Measurements from ENCODE around the gene LAMP5.

The LAMP5 gene

GRCh38 chr20:9501473-9501872 lies 12.9 kb upstream of the LAMP5 start:
- no peak for DNase-seq

DNA sequence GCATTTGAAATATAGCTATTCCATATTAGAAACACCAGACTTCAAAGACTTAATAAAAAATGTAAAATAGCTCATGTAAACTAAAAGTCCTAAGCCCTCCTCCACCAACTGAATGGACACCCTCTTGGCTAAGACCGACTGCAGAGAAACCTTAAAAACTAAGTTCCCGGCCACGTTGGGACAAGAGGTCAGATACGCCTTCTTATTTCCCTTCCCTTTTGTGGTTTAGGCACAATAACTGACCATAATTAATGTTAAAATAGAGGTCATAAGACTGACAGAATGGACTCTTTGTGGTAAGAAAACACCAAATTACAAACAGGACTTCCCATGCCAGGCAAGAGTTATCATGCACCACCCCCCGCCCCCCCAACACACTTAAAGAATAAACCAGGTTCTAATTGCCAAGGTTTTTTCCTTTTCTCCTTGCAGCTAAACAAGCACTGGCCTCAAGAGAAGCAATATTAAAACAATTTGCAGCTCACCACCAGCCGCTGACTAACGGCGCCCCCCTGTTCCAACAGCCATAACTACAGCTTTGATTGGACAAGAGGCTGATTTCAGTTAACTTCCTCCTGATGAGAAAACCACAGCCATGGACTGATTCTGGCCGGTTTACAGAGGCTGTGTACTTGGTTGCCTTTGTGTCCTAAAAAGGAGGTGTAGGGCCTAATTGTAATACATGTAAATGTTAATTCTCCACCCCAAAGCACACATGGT lies 10.7 kb upstream of the LAMP5 start:
- no peak for DNase-seq

GRCh38 chr20:9506280-9506821 lies 8.0 kb upstream of the LAMP5 start:
- DNase-seq, result no peak

DNA sequence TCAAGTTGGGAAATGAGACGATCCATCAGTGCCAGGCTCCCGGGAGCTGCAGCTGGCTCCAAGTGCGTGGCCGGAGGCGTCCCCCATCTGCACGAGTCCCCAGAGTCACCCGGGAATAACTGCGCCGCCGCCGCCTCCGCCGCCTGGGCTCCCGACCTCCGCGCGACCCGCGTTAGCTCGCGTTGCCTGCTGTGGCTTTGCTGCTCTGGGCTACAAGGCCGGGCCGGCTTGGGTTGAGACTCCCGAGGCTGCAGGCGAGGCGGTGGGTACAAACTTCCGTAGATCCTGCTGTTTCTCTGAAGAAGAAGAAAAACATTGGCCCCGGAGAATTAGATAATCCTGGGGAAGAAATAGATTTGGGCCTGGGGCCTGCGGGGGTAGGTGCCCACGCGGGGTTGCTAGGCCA lies 7.4 kb upstream of the LAMP5 start:
- no peak for DNase-seq

DNA sequence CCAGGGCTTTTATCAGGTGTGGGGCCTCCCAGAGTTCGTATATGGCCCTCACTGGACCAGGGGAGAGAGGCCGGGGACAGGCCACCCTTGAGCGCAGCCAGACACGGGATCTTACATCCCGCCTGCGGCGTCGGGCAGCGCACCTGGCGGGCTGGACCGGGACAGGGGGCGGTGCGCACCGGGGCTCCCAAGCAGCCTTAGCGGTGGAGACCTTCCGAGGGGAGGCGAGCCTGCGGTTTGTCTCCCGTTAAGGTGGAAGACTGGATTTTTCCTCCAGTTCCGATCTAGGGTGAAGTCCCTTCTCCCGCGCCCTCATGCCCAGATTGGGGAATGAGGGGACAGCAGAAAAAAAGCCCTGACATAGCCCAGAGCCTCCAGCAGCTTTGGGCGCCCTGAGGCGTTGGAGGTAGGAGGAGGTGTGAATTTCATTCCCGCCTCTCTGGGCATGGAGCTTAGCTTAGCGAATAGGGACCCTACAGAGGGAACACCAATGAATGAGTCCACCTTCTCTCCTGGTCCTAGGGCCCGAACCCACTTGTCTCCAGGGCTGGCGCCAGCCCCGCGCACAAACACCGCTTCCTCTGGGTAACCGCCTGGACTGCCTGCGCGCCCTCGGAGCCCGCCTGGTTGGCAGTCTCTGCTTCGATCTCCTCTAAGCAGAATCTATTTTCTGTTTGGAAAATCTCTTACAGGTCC lies 6.7 kb upstream of the LAMP5 start:
- DNase-seq, result no peak

- DNase-seq, result no peak
These were observed 6.1 kb upstream of the LAMP5 start for GRCh38 chr20:9508240-9508661.

- DNase-seq, result no peak
These were observed 5.7 kb upstream of the LAMP5 start for GRCh38 chr20:9508696-9509178.

DNA sequence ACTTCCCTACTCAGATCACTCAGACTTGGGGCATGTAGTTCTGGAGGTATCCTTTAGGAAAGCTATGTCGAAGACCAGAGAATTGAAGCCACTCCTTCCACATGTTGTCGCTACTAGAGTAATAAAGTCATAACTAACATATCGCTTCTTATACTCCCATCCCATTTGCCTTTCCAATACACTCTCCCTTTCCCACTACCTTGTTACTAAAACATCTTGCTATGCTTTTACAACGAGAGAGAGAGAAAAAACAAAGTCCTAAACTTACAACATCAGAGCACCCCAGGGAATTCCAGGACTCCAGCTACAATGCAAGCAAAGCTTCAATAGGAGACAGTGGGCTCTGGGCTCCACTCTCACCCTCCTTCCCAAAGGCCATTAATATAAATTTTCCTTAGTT lies 5.1 kb upstream of the LAMP5 start:
- DNase-seq, result no peak

GRCh38 chr20:9510911-9511310 lies 3.5 kb upstream of the LAMP5 start:
- DNase-seq, result no peak

DNA sequence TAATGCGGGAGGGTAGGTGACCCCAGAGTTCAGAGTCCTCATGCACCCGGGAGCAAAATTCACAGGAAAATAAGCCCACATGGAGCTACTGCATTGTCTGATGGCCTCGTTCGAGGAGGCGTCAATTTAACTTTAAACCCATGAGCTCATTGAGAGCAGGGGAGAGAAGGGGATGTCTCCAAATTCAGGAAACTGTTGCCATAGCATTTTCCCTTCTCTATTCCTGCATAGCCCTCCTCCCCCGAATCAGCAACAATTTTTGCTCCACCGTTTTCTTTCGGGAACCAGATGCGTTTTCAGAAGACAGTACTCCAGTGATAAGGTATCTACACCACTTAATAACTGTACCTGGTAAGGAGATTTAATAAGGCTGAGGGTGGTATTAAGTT lies 324 bp upstream of the LAMP5 start:
- DNase-seq, result no peak

GRCh38 chr20:9515214-9515585 lies 810 bp downstream of the LAMP5 start:
- no peak for DNase-seq

- no peak for DNase-seq
These were observed 1.4 kb downstream of the LAMP5 start for GRCh38 chr20:9515741-9516233.

DNA sequence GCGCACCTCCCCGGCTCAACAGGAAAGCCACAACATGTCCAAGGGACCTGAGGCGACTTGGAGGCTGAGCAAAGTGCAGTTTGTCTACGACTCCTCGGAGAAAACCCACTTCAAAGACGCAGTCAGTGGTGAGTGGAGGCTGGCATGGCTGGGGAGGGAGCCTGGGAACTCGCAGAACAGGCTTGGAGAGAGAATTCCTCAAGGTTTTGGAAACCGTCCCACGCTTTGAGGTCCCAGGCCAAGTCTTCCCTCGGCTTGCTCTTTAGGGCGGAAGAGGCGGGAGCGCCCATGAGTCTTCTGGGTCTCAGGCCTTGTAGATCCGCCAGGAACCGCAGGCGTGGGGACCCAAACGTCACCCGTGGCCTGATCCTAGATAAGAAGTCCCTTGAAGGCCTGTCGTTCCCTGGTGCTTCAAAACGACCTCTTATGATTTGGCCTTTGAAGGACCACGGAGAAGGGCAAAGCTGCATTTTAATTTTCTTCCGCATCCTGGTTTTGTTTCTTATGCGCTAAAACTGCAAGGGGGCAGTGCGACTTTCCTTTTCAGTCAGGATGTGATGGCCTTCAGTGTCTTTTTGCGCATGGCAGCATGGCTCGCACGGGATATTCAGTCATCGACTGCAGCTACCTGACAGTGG lies 2.0 kb downstream of the LAMP5 start:
- DNase-seq, result no peak

DNA sequence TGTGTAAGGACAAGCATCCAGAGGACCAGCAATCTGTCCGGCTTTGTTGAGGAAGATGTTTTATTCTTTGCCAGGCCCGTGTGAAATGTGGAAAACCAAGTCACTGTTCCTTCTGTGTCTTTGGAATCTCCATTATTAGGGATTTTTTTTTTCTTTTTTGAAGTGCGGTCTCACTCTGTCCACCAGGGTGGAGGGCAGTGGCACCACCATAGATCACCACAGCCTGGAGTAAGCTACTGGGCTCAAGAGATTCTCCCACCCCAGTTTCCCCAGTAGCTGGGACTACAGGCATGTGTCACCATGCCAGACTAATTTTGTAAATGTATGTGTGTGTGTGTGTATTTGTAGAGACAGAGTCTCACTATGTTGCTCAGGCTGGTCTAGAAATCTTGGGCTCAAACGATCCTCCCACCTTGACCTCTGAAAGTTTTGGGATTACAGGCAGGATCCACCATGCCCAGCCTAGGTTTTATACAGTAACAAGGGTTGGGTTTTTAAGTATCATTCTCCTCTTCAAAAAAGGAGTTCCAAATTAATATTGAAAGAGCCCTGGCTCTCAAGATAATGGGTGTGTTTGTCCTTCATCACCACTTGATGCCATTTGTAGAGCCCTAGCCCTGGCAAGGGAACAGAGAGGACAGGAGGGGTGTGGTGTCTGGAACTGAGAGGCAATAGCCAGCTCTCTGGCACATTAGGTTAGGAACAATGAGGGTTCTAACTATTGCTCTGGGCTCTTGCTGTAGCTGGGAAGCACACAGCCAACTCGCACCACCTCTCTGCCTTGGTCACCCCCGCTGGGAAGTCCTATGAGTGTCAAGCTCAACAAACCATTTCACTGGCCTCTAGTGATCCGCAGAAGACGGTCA lies 3.1 kb downstream of the LAMP5 start:
- DNase-seq, result no peak

DNA sequence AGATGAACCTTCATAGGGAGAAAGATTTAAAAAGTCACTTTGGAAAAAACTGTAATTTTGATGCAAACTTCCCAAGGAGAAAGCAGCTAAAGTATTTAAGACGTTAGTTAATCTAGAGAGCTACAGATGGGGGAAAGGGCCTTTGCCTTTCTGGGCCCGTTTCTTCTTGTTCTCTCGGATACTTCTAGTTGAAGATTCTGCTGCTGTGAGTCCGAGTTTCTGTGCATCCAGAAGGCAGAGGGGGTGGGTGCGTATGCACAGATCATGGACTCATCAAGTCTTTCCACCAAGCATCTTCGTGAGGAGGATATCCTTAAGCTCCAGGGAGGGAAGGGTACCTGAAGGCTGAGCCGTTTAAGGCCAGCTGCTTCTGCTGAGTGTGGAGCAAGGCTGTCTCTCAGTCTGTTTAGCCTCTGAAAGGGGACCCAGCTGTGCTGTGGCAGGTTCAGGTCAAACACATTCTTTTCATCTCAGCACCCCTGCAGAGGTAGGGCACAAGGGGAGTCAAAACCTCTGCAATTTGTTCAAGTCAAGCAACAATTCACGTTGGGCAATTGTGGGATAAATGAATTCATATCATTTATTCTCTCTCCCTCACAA lies 4.3 kb downstream of the LAMP5 start:
- no peak for DNase-seq

DNA sequence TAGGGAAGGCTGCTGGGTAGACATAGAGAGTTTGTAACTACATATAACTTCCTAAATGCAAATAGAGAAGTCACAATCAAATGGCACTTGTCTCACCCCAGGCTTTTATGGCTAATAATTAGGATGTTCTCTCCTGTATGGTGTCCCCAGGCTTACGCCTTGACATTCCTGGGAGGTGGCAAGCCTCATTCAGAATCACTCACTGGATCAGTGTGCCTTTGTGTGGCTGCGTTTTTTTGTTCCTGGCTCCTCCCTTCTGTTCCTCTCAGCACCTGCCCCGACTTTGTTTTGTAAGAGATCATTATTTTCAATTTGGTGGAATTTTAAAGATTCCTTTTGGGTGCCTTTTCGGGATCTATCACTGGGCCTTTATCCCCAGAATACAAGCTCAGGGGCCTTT lies 5.7 kb downstream of the LAMP5 start:
- no peak for DNase-seq

DNA sequence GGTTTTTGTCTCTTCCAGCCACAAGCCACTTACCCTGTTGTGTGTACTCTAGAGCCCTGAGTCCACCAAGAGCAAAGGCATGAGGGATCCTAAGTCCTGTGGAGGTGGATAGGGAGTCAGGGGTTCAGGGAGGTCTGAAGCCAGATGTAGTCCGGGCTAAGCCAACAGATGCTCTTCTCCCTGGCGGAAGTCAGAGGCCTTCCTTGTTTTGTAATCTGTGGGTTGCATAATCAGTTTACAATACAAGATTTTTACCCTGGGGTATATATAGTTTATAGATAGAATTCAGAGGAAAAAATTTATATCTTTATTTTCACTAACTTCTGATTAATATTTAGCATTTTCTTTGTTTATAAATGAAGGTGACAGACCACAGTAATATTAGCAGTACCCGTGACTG lies 9.2 kb downstream of the LAMP5 start:
- DNase-seq, result no peak

DNA sequence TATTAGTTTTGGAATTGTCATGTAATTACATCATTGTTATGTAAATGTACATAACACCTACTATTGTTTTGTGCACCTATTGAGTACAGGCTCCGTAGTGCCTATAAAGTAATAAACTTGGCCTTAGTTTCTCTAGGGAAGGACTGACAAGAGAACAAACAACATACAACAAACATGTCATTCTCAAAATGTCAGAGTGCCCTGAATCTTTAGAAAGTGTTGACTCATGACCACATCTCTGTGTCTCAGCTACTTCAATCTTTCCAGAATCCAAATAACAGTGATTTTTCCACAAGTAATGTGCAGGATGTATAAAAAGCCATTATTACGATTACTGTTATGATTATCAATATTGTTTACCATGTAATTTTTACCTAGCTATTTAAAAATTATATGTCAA lies 17.2 kb downstream of the LAMP5 start:
- DNase-seq, result no peak

DNA sequence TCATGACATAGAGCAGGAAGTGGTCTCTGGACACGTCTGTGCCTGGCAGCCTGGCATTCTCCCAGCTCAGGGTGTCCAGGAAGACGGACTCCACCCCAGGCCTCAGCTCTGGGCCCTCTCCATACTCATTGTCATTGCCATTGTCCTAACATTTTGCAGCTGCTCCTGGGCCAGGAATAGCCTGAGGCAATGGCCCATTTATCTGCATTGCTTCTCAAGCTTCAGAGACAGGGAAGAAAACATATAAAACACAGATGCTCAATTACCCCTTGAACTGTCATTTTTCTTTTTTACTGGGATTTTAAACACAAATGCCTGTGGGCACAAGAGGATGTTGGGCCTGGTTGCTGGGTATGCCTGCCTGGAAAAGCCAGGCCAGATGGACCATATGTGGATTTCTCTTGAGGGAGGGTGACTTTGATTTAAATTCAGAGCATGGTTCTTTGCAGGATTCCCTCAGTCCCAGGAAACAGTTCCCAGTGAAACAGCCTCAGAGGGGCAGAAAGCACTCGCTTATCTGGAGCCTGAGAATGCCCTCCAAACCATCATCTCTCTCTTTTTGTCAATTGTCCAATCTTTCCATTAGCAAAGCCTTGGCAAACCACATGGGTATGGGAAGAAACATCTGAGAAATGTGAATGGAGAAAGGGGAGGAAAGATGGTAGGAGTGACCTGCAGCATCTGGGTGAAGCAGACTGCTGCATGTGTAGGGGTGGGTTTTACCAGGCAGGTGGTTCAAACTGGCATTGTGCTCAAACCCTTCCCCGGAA lies 17.9 kb downstream of the LAMP5 start:
- DNase-seq, result no peak

- DNase-seq, result no peak
These were observed 19.6 kb downstream of the LAMP5 start for GRCh38 chr20:9534025-9534424.

- DNase-seq, result no peak
These were observed 21.1 kb downstream of the LAMP5 start for GRCh38 chr20:9535449-9535848.

GRCh38 chr20:9543214-9543613 lies 28.8 kb downstream of the LAMP5 start:
- DNase-seq, result no peak

Data from activated effector memory CD4-positive, alpha-beta T cell treated with anti-CD3 and anti-CD28 coated beads, Interleukin-2, amount 50 U/mL, for 16 hours (primary cell).